H1 (cell line): ENCODE results near the gene INPP4B. TPM values are rescaled to one million over a fixed set of nuclear protein-coding genes. Genes with fewer than 3 reads are reported as not detected.

Source experiments
- CTCF ChIA-PET: fragments of 300-600 bp; sonication (Branson Sonifier 250); formaldehyde crosslinking; loops from one replicate; lab custom pipeline; 2021; ENCODE audit not compliant: partially characterized antibody; lab: Charles Lee
- POLR2A ChIA-PET: fragments of 300-600 bp; sonication (Branson Sonifier 250); formaldehyde crosslinking; loops from one replicate; lab custom pipeline; 2021; ENCODE audit warnings: inconsistent platforms; ENCODE audit not compliant: partially characterized antibody; lab: Charles Lee
- DNase-seq, 2 experiments: peaks; one replicate each; pipeline versions ENCODE4 v3.0.0 to v3.0.0-alpha.2; 2010 to 2022; ENCODE audit warnings: low spot score in 2 of 2, low read depth in 1 of 2, mixed read lengths in 1 of 2
- FAIRE-seq: peaks from 2 replicates; lab custom pipeline; 2011; peaks lifted over from hg19 to GRCh38; lab: Jason Lieb, UNC
- H2AFZ ChIP-seq: 2 replicates; pipeline ENCODE4 v1.8.1; 2012; ENCODE audit warnings: low read length, inconsistent platforms
- H2AK5ac ChIP-seq: 2 replicates; pipeline ENCODE4 v1.6.1; 2013; ENCODE audit warnings: low read depth, low read length
- H2BK120ac ChIP-seq: replicated peaks from 2 replicates; pipeline ENCODE3; 2013; ENCODE audit warnings: low read depth, low read length, inconsistent platforms
- H2BK12ac ChIP-seq: 2 replicates; pipeline ENCODE4 v1.6.1; 2013; ENCODE audit warnings: low read depth, low read length
- H2BK15ac ChIP-seq: 2 replicates; pipeline ENCODE4 v1.6.1; 2013; ENCODE audit warnings: low read length
- H2BK20ac ChIP-seq: 2 replicates; pipeline ENCODE4 v1.6.1; 2013; ENCODE audit warnings: low read length
- H2BK5ac ChIP-seq: 2 replicates; pipeline ENCODE4 v1.6.1; 2013; ENCODE audit warnings: low read depth, low read length
- H3K14ac ChIP-seq: 2 replicates; pipeline ENCODE4 v1.6.1; 2013; ENCODE audit warnings: inconsistent platforms; ENCODE audit not compliant: insufficient read length
- H3K18ac ChIP-seq: 2 replicates; pipeline ENCODE4 v1.6.1; 2013; ENCODE audit warnings: low read length; ENCODE audit errors: extremely low read depth
- H3K23ac ChIP-seq: 2 replicates; pipeline ENCODE4 v1.6.1; 2013; ENCODE audit warnings: inconsistent platforms; ENCODE audit not compliant: insufficient read length
- H3K23me2 ChIP-seq: 2 replicates; pipeline ENCODE4 v1.6.1; 2013; ENCODE audit warnings: low read depth, low read length
- H3K27ac ChIP-seq: 2 replicates; pipeline ENCODE4 v1.6.1; 2011; ENCODE audit warnings: low read depth, low read length, inconsistent platforms
- H3K27me3 ChIP-seq, 4 experiments: replicated peaks in 1 of 4; 1 replicate in 1 of 4; 2 replicates in 3 of 4; pipeline versions ENCODE4 v1.6.1 to v1.8.1; 2011 to 2013; ENCODE audit warnings: low read length in 3 of 4, mild to moderate bottlenecking in 3 of 4, inconsistent platforms in 2 of 4, mixed read lengths in 2 of 4, moderate library complexity in 1 of 4; ENCODE audit not compliant: control insufficient read depth in 3 of 4, insufficient read depth in 3 of 4; ENCODE audit errors: extremely low read depth in 1 of 4
- H3K36me3 ChIP-seq, 4 experiments: 2 replicates each; pipeline versions ENCODE4 v1.6.1 to v1.8.1; 2011 to 2013; ENCODE audit warnings: mild to moderate bottlenecking in 4 of 4, low read length in 3 of 4, moderate library complexity in 2 of 4, control low read depth in 1 of 4, inconsistent platforms in 1 of 4; ENCODE audit not compliant: insufficient read depth in 4 of 4, control insufficient read depth in 2 of 4
- H3K4ac ChIP-seq: replicated peaks from 2 replicates; pipeline ENCODE3; 2013; ENCODE audit warnings: low read length, low read depth, mixed read lengths, inconsistent platforms; ENCODE audit not compliant: insufficient read length
- H3K4me1 ChIP-seq, 4 experiments: replicated peaks in 1 of 4; 1 replicate in 1 of 4; 2 replicates in 3 of 4; pipeline versions ENCODE4 v1.6.1 to v1.8.1; 2011 to 2013; ENCODE audit warnings: low read length in 3 of 4, inconsistent platforms in 2 of 4, mixed read lengths in 1 of 4; ENCODE audit not compliant: insufficient read depth in 4 of 4, control insufficient read depth in 3 of 4
- H3K4me2 ChIP-seq, 2 experiments: 2 replicates each; pipeline versions ENCODE4 v1.6.1 to v1.8.1; 2011 to 2013; ENCODE audit warnings: low read depth in 2 of 2, low read length in 2 of 2, control low read depth in 1 of 2, inconsistent platforms in 1 of 2, mild to moderate bottlenecking in 1 of 2; ENCODE audit not compliant: insufficient read depth in 1 of 2
- H3K4me3 ChIP-seq, 4 experiments: fragments of 200-600, 300-600 bp in 1 of 4; sonication (generic), shearing (Covaris generic), sonication (Bioruptor Twin) in 1 of 4; 2 replicates each; pipeline versions ENCODE4 v1.5.1 to v1.8.1; 2011 to 2016; ENCODE audit warnings: low read length in 4 of 4, low read depth in 3 of 4, control low read depth in 2 of 4, inconsistent platforms in 2 of 4, mild to moderate bottlenecking in 2 of 4, mixed read lengths in 1 of 4, moderate library complexity in 1 of 4; ENCODE audit not compliant: insufficient read depth in 2 of 4; ENCODE audit errors: extremely low read depth in 1 of 4
- H3K56ac ChIP-seq: replicated peaks from 2 replicates; pipeline ENCODE3; 2013; ENCODE audit warnings: low read depth, mild to moderate bottlenecking, mixed read lengths, low read length, inconsistent platforms; ENCODE audit not compliant: insufficient read length
- H3K79me1 ChIP-seq: 2 replicates; pipeline ENCODE4 v1.6.1; 2013; ENCODE audit warnings: low read depth, low read length, control low read depth
- H3K79me2 ChIP-seq, 2 experiments: 2 replicates each; pipeline versions ENCODE4 v1.6.1 to v1.8.1; 2012 to 2013; ENCODE audit warnings: low read length in 2 of 2, mild to moderate bottlenecking in 2 of 2, inconsistent platforms in 1 of 2; ENCODE audit not compliant: insufficient read depth in 2 of 2, control insufficient read depth in 1 of 2
- H3K9ac ChIP-seq, 4 experiments: replicated peaks in 1 of 4; 1 replicate in 1 of 4; 2 replicates in 3 of 4; pipeline versions ENCODE4 v1.6.1 to v1.8.1; 2011 to 2013; ENCODE audit warnings: low read depth in 3 of 4, low read length in 3 of 4, control low read depth in 2 of 4, mild to moderate bottlenecking in 2 of 4, moderate library complexity in 2 of 4, inconsistent platforms in 1 of 4; ENCODE audit errors: extremely low read depth in 1 of 4
- H3K9me3 ChIP-seq, 2 experiments: 2 replicates each; pipeline versions ENCODE4 v1.6.1 to v1.8.1; 2012 to 2013; ENCODE audit warnings: mild to moderate bottlenecking in 2 of 2, moderate library complexity in 2 of 2, control low read depth in 1 of 2, inconsistent platforms in 1 of 2, low read depth in 1 of 2, low read length in 1 of 2, mixed read lengths in 1 of 2; ENCODE audit not compliant: insufficient read depth in 2 of 2
- H4K20me1 ChIP-seq, 2 experiments: replicated peaks in 1 of 2; 2 replicates each; pipeline versions ENCODE3 to v1.8.1; 2011 to 2013; ENCODE audit warnings: inconsistent platforms in 2 of 2, low read length in 2 of 2, mild to moderate bottlenecking in 1 of 2; ENCODE audit not compliant: insufficient read depth in 2 of 2, control insufficient read depth in 1 of 2
- H4K5ac ChIP-seq: 2 replicates; pipeline ENCODE4 v1.6.1; 2013; ENCODE audit warnings: low read length, low read depth, mixed read lengths, inconsistent platforms; ENCODE audit not compliant: insufficient read length
- H4K8ac ChIP-seq: 2 replicates; pipeline ENCODE4 v1.8.0; 2013; ENCODE audit warnings: mild to moderate bottlenecking, moderate library complexity, low read length, inconsistent platforms; ENCODE audit not compliant: insufficient read depth; ENCODE audit errors: extremely low read depth
- H4K91ac ChIP-seq: replicated peaks from 2 replicates; pipeline ENCODE3; 2013; ENCODE audit warnings: low read length, mixed read lengths, inconsistent platforms; ENCODE audit not compliant: insufficient read length
- ASH2L ChIP-seq: fragments of 200-600, 300-600 bp; sonication (generic); IDR thresholded peaks from one replicate; pipeline ENCODE4 v1.7.1; 2017; ENCODE audit warnings: low read length
- BCL11A ChIP-seq, 2 experiments: IDR thresholded peaks; one replicate each; pipeline ENCODE4 v1.6.1; 2011; ENCODE audit warnings: low read depth in 2 of 2, low read length in 2 of 2, mild to moderate bottlenecking in 2 of 2
- NANOG ChIP-seq: IDR thresholded peaks from 2 replicates; pipeline ENCODE4 v1.6.1; 2011; ENCODE audit warnings: low read length, low read depth, mild to moderate bottlenecking, inconsistent platforms; ENCODE audit not compliant: insufficient read depth, poor library complexity, severe bottlenecking
- POU5F1 ChIP-seq: IDR thresholded peaks from 2 replicates; pipeline ENCODE4 v1.6.1; 2011; ENCODE audit warnings: low read depth, mild to moderate bottlenecking, low read length, moderate library complexity
- YY1 ChIP-seq: IDR thresholded peaks from 2 replicates; pipeline ENCODE4 v1.6.1; 2011; ENCODE audit warnings: low read depth, mild to moderate bottlenecking, low read length
- WGBS, 2 experiments: shearing (Covaris generic) in 1 of 2; methylation state at CpG; one replicate each; pipeline versions ENCODE4 v1.1.6 to v1.1.7; 2013 to 2015; ENCODE audit warnings: low lambda C conversion rate in 2 of 2, mixed read lengths in 2 of 2, inconsistent platforms in 1 of 2, low coverage in 1 of 2, missing lambda C conversion rate in 1 of 2; ENCODE audit not compliant: insufficient replicate concordance in 2 of 2, insufficient coverage in 1 of 2, insufficient read length in 1 of 2; ENCODE audit errors: extremely low coverage in 1 of 2, missing lambda C conversion rate in 1 of 2; 5-methylcytosine and 5-hydroxymethylcytosine counted together
- polyA plus RNA-seq, 7 experiments: library from polyadenylated mRNA; depleted of rRNA in 3 of 7; stranded (reverse) in 5 of 7; unstranded in 2 of 7; fragments of >200 nt in 5 of 7; fragments of 200-250 nt in 2 of 7; gene quantifications; 1 replicate in 5 of 7; 2 replicates in 1 of 7; 4 replicates in 1 of 7; pipeline versions ENCODE4 v1.2.1 to v1.2.3, GENCODE V29; 2011 to 2013; ENCODE audit warnings: missing spikeins in 2 of 7, mixed read lengths in 2 of 7
- total RNA-seq: library from RNA; stranded (reverse); fragmentation: NEBNext Ultra II Directional; extraction: Animal tissue kit (Norgen Biotek cat#: 25700); gene quantifications from 2 replicates; pipeline ENCODE4 v1.2.1, GENCODE V29; 2021

The INPP4B gene
- total and polyA plus RNA-seq, 2 of the 8 experiments (the other 6 are each of a cell fraction or from before 2014, with no cell fraction given), result 0.11 to 0.54 TPM

DNA sequence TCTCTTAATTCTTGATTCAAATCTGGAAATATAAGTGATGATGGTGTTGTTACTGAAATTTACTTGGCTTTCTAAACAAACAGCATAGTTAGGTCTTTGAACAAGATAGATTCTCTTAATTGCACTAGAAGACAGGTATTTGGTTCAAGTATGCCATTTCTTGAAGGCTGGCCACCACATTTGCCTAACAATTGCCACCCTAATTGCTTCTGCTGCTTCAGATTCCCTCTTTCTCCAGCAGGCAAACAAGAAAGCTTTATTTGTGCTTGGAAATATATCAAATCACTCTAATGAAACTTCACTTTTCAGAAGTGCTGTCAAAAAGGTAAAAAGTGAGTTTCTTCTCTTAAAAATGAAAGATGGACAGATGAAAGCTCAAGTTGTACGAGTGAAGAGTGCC, 418.6 kb downstream of the INPP4B start:
- peak overlapping the region; percentile 83; the same call in 1 of the 2 replicates for H2AFZ ChIP-seq
- no peak overlapping the region for H4K91ac ChIP-seq
- H3K18ac ChIP-seq, result peak overlapping the region; percentile 17; the same call in 1 of the 2 replicates
- H2BK12ac ChIP-seq, result no peak overlapping the region
- H3K79me1 ChIP-seq, result no peaks in the 10 kb centered on the region
- no peaks in the 10 kb centered on the region for H3K36me3 ChIP-seq
- FAIRE-seq (peak; percentile 70), DNase-seq (no peak)
- no peak overlapping the region for H2AK5ac ChIP-seq
- no peak overlapping the region for H2BK5ac ChIP-seq
- H3K4ac ChIP-seq, result no peak overlapping the region
- no peaks in the 10 kb centered on the region for H3K79me2 ChIP-seq
- H2BK20ac ChIP-seq, result no peak overlapping the region
- no peaks in the 10 kb centered on the region for H3K9me3 ChIP-seq
- no peak overlapping the region for H2BK120ac ChIP-seq
- WGBS, 2 experiments, result 36% methylated on average over 1 of the region's 1 CpG; no CpG with 5 or more reads in 1 of the 2 experiments
- no peaks in the 10 kb centered on the region for H3K23me2 ChIP-seq
- H4K8ac ChIP-seq, result no peak overlapping the region
- ChIA-PET POLR2A (interaction anchor here (1.0 to 1.2 kb wide), 2 partner anchors 8 to 19 kb away, joined by 3 read pairs; no protein-coding TSS in a partner anchor), CTCF (no interaction called here)
- no peak overlapping the region for H3K23ac ChIP-seq
- no peaks in the 10 kb centered on the region for H3K27me3 ChIP-seq
- H3K27ac ChIP-seq, result peak overlapping the region; percentile 51; the same call in 1 of the 2 replicates
- peak overlapping the region; percentile 86 for H4K5ac ChIP-seq
- peak overlapping the region; percentile 50 to 53; a peak in 3 of 4 replicates for H3K4me2 ChIP-seq
- H2BK15ac ChIP-seq, result no peak overlapping the region
- no peak overlapping the region for H3K56ac ChIP-seq
- no peaks in the 10 kb centered on the region for H4K20me1 ChIP-seq
- H3K4me3 ChIP-seq, result peak overlapping the region in 1 of 4 experiments; percentile 46; a peak in 1 of 8 replicates
- peaks cover 0 to 3% (median 0%) of the 10 kb centered on the region in 4 experiments; a peak in 1 of 7 replicates for H3K4me1 ChIP-seq
- no peak overlapping the region for H3K14ac ChIP-seq
- no peak overlapping the region for H3K9ac ChIP-seq
- peak; percentile 53 to 93 for TF ChIP-seq BCL11A (IDR thresholded peaks at IDR 0.05; ENCODE audit: low read depth in 2 of 2, low read length in 2 of 2)
- peak; percentile 61 for TF ChIP-seq NANOG
- no peak for TF ChIP-seq YY1
- TF ChIP-seq POU5F1, result peak; percentile 85; the same call in 1 of the 2 replicates
- TF ChIP-seq ASH2L, result peak; percentile 77
